Inferior parietal cortex (tissue), 1 donor: Measurements from ENCODE around the gene SSTR5.

Experiments
- DNase-seq: peaks from one replicate; pipeline ENCODE4 v3.0.0-alpha.2; 2016; ENCODE audit errors: extremely low spot score

SSTR5 gene

GRCh38 chr16:1054660-1055556 lies 17.6 kb upstream of the SSTR5 start:
- DNase-seq = peak; percentile 69

GRCh38 chr16:1055557-1055924 lies 17.0 kb upstream of the SSTR5 start:
- DNase-seq = no peak

- no peak for DNase-seq
Measured at GRCh38 chr16:1056196-1056595, 16.4 kb upstream of the SSTR5 start.

- no peak for DNase-seq
Measured at GRCh38 chr16:1057252-1057932, 15.2 kb upstream of the SSTR5 start.

GRCh38 chr16:1058216-1058615 lies 14.3 kb upstream of the SSTR5 start:
- no peak for DNase-seq

- no peak for DNase-seq
Measured at GRCh38 chr16:1059310-1059709, 13.2 kb upstream of the SSTR5 start.

- DNase-seq = no peak
Measured at GRCh38 chr16:1060416-1061340, 11.9 kb upstream of the SSTR5 start.

- no peak for DNase-seq
Measured at GRCh38 chr16:1061769-1062505, 10.6 kb upstream of the SSTR5 start.

- no peak for DNase-seq
Measured at GRCh38 chr16:1062895-1063294, 9.7 kb upstream of the SSTR5 start.

- DNase-seq = no peak
Measured at GRCh38 chr16:1063728-1064127, 8.8 kb upstream of the SSTR5 start.

- DNase-seq = no peak
Measured at GRCh38 chr16:1065469-1066128, 6.9 kb upstream of the SSTR5 start.

- DNase-seq = no peak
Measured at GRCh38 chr16:1066584-1067172, 5.9 kb upstream of the SSTR5 start.

- DNase-seq = no peak
Measured at GRCh38 chr16:1067629-1068028, 4.9 kb upstream of the SSTR5 start.

- no peak for DNase-seq
Measured at GRCh38 chr16:1068451-1068850, 4.1 kb upstream of the SSTR5 start.

GRCh38 chr16:1069154-1069553 lies 3.4 kb upstream of the SSTR5 start:
- no peak for DNase-seq

GRCh38 chr16:1070084-1070863 lies 2.3 kb upstream of the SSTR5 start:
- DNase-seq = no peak

- DNase-seq = no peak
Measured at GRCh38 chr16:1070864-1071408, 1.6 kb upstream of the SSTR5 start.

GRCh38 chr16:1071561-1072225 lies 854 bp upstream of the SSTR5 start:
- no peak for DNase-seq

- no peak for DNase-seq
Measured at GRCh38 chr16:1073262-1073558, 663 bp downstream of the SSTR5 start.
